Measurements from ENCODE around the gene ZNF225.

ZNF225 gene

DNA sequence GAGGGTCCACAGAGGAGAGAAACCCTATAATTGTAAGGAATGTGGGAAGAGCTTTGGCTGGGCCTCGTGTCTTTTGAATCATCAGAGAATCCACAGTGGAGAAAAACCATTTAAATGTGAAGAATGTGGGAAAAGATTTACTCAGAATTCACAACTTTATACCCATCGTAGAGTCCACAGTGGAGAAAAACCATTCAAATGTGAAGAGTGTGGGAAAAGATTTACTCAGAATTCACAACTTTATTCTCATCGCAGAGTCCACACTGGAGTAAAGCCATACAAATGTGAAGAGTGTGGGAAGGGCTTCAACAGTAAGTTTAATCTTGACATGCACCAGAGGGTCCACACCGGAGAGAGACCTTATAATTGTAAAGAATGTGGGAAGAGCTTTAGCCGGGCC, 18.8 kb downstream of the ZNF225 start:
- no peak for TF ChIP-seq CTCF (IDR thresholded peaks at IDR 0.05; ENCODE audit: low read depth, low read length)
- no peak for DNase-seq (ENCODE audit: extremely low read depth, low read depth)

GRCh38 chr19:44141191-44142058, 28.2 kb downstream of the ZNF225 start, which contains the start of gene ZNF234:
Gene ZNF234 (plus strand): TSS chr19:44141554. CDS start chr19:44144633, 3,079 bp downstream.
- peak; percentile 50 for DNase-seq (ENCODE audit: extremely low read depth, low read depth)
- TF ChIP-seq CTCF (IDR thresholded peaks at IDR 0.05; ENCODE audit: low read depth, low read length), result no peak; the same call in 1 of the 2 replicates

DNA sequence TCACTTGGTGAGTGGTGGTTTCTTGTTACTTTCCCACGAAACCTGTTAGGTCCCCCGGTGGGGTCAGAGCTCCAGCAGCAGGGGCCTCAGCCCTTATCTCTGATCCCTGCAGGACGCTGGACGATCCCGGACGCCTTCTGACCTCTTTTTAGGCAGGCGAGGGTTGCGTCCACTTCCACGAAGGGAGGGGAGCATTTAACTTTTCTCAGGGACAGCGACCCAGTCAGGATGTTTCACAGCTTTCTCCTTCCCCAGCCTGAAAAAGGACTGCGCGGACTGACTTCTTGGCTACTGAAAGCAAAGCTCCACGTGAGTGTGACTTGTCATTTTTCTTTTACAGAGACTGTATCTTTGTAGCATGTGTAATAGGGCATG, 28.8 kb downstream of the ZNF225 start:
- no peak for DNase-seq (ENCODE audit: extremely low read depth, low read depth)
- TF ChIP-seq CTCF (IDR thresholded peaks at IDR 0.05; ENCODE audit: low read depth, low read length), result no peak

GRCh38 chr19:44149776-44150175, 36.6 kb downstream of the ZNF225 start:
- no peak for DNase-seq (ENCODE audit: extremely low read depth, low read depth)
- TF ChIP-seq CTCF (IDR thresholded peaks at IDR 0.05; ENCODE audit: low read depth, low read length), result no peak

GRCh38 chr19:44151491-44151890, 38.3 kb downstream of the ZNF225 start:
- no peak for TF ChIP-seq CTCF (IDR thresholded peaks at IDR 0.05; ENCODE audit: low read depth, low read length)
- no peak for DNase-seq (ENCODE audit: extremely low read depth, low read depth)

DNA sequence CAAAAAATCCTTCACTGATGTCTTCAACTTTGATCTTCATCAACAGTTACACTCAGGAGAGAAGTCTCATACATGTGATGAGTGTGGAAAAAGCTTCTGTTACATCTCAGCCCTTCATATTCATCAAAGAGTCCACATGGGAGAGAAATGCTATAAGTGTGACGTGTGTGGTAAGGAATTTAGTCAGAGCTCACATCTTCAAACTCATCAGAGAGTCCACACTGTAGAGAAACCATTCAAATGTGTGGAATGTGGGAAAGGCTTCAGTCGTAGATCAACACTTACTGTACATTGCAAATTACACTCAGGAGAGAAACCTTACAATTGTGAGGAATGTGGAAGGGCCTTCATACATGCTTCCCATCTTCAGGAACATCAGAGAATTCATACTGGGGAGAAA, 43.3 kb downstream of the ZNF225 start:
- TF ChIP-seq CTCF (IDR thresholded peaks at IDR 0.05; ENCODE audit: low read depth, low read length), result no peak
- no peak for DNase-seq (ENCODE audit: extremely low read depth, low read depth)

- TF ChIP-seq CTCF (IDR thresholded peaks at IDR 0.05; ENCODE audit: low read depth, low read length), result no peak
- DNase-seq (ENCODE audit: extremely low read depth, low read depth), result no peak
Observed at GRCh38 chr19:44163789-44164188, 50.6 kb downstream of the ZNF225 start.
